Stimulated activated CD4-positive, alpha-beta T cell treated with anti-CD3 and anti-CD28 coated beads, Interleukin-1b, Interleukin-23, amount 100 ng/mL, for 24 hours (primary cell): ENCODE data around the gene DAO.

Experiments
- DNase-seq, 4 experiments: peaks; one replicate each; pipeline ENCODE4 v3.0.0-alpha.2; 2020; ENCODE audit warnings: low read depth in 4 of 4, low spot score in 1 of 4

Gene DAO

DNA sequence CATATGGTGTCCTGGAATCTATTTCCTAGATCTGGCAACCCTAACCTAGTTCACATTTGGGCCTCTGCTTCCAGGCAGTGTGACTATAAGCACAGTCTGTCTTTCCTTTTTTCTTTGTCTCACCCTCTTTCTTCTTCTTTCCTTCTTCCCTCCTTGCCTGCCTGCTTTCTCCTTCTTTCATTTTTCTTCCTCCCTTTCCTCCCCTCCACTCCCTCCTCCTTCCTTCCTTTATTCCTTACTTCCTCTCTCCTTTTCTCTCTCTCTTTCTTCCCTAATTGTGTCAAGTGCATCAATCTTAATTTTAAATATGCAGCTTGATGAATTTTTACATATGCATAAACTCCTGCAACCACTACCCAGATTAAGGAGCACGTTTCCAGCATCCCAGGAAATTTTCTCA, 4.6 kb upstream of the DAO start:
- no peak for DNase-seq

DNA sequence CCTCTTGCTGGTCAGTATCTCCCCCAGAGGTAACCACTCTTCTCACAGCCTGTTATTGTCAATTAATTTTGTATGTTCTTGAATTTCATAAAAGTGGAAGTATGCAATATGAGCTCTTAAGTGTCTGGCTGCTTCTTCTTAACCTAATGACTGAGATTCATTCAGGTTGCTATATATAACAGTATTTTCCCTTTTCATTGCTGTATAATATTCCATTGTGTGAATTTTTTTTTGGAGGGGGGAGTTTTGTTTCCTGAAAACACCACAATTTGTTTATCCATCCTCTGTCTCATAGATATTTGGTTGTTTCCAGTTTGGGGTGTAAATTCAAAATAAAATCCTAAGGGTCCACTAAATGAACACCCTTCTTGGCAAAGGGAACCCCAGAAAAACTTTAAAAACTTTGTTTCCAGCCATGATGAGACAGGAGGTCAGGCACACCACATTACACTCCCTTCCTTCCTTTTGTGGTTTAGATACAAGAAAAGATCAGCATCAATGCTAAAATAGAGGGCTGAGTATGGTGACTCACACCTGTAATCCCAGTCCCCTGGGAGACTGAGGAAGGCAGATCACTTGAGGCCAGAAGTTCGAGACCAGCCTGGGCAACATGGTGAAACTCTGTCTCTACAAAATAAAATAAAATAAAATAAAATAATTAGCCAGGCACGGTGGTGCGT, 4.1 kb upstream of the DAO start:
- DNase-seq = no peak

DNA sequence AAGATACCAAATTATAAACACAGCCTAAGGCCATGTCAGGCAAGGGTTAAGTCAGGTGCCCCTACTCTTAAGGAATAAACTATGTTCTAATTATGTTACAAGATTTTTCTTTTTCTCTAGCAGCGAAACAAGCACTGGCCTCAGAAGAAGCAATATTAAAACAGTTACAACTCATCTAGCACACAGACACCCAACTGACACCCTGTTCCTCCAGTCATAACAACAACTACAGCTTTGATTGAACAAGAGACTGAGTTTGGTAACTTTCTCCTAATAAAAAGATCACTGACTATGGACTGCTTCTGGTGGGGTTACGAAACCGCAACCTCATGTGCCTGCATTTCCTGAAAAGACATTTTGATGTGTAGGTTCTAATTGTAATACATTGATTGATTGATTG, 3.3 kb upstream of the DAO start:
- DNase-seq = no peak

DNA sequence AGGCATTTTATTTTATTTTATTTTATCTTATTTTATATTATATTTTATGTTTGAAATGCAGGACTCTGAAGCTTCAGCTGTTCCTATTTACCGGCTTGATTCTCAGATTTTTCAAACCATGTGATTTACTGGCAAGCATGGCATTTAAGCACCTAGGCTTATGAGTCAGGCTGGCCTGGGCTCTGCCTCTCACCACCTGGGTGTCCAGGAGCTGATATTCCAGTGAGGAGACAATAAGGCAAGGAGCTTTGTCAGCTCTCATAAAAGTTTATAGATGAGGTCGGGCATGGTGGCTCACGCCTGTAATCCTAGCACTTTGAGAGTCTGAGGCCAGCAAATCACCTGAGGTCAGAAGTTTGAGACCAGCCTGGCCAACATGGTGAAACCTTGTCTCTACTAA, 2.1 kb downstream of the DAO start:
- DNase-seq = no peak

DNA sequence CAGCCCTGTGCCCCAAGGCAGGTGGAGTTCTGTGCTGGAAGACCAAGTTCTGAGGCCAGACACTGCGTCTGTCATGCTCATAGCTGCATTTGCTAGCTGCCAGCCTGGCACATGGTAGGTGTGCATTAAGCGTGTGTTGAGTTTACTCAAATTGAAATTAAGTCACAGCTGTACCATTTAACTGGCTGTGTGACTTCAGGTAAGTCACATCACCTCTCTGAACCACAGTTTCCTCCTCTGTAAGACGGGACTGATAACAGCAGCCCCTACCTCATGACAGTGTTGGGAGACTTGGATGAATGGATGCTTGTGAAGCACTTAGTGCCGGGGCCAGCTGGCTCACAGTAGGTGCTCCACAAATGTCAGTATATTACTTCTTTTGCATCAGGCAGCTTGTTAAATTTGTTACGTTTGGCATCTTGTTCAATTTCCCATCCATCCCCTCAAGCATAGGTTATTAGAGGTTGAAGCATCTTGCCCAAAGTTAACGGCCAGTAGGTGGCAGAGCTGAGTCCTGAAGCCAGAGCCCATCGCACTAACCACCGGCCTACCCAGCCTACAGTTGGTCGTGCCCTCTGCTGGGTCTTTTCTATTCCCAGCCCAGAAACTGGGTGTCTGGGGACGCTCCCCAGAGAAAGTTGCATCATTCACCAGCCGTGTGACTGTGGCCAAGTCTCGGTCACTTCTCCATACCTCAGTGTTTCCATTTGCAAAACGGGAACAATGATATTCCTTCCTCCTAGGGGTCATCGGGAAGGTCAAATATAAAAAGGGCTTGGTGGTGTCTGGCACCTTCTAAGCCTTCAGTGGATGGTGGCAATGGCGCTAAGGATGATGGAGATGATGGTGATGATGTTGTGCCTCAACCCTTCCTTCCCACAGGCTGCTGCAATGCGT, 4.5 kb downstream of the DAO start:
- peak; percentile 52 to 57 (median 54) for DNase-seq

DNA sequence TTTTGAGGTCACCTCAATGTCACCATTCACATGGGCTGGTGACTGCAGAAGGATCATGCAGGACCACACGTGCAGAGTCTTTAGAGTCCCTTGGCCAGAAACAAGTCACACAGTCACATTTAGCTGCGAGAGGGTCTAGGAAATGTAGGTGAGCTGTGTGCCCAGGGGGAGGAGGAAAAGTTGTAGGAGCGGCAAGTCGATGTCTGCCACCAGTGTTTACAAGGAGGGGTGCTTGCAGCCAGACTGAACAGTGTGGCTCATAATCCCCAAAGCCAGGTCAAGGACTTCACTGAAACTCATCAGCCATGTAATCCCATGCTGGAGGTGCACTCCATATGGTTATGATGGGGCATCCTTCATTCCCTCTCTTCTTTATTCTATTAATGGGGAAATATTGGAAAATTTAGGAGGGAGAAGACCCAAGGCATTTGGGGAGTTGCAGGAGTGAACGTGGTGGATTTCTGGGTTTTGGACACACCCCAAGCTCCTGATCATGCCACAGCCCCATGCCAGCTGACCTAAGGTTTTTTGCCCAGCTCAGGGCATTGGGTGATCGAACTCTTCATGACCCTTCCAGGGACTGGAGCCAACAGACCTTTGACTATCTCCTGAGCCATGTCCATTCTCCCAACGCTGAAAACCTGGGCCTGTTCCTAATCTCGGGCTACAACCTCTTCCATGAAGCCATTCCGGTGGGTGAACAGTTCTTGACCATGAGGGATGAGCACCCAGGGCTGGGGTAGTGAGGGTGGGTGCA, 7.2 kb downstream of the DAO start:
- no peak for DNase-seq

DNA sequence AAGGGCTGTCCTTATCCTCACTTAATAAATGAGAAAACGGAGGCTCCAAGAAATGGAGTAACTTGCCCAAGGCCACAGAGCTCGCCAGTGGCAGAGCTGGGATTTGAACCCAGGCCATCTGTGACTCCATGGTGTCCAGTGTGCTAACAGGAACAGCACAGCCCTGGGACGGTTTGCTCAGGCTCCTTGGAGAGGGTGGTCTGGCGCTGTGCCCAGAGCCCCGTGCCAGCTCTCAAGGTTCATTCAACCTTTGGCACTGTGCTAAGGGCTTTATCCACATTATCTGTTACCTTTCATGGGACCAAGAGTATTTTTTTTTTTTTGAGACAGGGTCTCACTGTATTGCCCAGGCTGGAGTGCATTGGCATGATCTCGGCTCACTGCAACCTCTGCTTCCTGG, 8.1 kb downstream of the DAO start:
- no peak for DNase-seq

DNA sequence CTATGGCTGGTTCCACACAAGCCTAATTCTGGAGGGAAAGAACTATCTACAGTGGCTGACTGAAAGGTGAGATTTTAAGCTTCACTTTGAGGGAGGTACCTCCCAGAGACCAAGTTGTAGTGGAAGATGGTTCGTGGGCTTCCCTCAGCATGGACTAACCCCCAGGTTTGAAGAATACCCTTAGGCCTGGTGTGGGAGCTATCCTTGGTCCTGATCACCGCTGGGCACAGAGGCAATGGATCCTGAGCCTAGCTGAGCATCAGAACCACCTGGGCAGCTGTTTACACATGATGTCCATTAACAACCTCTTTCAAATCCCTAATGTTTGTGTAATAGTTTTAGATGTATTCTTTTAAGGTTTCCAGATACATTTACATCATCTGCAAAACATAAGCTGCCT, 10.3 kb downstream of the DAO start:
- no peak for DNase-seq

DNA sequence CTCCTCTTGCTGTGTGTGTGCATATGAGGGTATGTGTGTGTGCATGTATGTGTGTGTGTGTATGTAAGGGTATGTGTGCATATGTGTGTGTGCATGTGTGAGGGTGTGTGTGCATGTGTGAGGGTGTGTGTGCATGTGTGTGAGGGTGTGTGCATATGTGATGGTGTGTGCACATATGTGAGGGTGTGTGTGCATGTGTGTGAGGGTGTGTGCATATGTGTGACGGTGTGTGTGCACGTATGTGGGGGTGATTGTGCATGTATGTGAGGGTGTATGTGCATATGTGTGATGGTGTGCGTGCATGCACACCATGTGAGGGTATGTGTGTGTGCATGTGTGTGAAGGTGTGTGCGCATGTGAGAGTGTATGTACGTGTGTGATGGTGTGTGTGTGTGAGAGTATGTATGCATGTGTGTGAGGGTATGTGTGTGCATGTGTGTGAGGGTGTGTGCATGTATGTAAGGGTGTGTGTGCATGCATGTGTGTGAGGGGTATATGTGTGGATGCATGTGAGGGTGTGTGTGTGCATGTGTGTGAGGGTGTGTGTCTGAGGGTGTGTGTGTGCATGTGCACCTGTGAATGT, 15.4 kb downstream of the DAO start:
- no peak for DNase-seq

DNA sequence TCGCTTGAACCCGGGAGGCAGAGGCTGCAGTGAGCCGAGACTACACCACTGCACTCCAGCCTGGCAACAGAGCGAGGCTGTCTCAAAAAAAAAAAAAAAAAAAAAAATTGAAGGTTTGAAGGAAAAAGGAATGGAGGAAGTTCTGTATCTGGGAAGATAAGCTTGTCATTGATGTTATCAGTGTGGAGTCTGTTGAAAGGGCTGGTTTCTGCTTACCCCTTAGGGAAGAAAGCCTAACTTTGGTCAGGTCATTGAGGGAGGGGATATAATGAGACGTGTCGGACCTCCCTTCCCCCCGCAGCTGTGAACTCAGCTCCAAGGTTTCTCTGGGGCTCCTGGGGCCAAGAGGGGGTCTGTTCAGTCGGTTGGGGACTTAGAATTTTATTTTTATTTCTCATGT, 16.4 kb downstream of the DAO start:
- DNase-seq = no peak

DNA sequence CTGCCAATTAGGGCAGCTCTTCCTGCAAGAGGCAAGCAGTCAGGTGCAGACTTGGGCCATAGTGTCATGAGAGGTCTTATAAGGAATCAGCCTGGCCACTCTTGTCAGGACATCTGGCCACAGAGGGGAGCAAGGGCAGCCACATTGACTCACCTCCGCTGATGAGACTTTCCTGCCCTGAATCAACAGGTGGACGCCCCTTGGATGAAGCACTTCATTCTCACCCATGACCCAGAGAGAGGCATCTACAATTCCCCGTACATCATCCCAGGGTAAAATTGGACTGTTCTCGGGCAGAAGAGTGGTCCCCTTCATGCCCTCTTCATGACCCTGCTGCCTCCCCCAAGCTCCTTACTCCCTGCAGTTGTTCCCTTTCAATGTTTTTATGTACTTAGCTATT, 16.9 kb downstream of the DAO start:
- DNase-seq = no peak

DNA sequence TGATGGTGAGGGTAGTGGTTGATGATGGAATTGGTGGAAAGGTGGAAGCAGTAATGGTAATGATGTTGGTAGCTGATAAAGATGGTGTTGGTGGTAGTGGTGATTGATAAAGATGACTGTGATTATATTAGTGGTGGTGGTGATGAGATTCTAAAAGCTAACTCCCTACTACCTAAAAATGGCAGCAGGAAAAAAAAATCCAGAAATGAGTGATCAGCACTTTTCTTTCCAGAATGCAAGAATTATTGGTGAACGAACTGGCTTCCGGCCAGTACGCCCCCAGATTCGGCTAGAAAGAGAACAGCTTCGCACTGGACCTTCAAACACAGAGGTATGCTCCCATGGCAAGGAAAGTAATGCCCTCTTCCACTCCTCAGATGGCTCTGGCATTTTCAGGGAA, 19.3 kb downstream of the DAO start:
- DNase-seq = no peak

DNA sequence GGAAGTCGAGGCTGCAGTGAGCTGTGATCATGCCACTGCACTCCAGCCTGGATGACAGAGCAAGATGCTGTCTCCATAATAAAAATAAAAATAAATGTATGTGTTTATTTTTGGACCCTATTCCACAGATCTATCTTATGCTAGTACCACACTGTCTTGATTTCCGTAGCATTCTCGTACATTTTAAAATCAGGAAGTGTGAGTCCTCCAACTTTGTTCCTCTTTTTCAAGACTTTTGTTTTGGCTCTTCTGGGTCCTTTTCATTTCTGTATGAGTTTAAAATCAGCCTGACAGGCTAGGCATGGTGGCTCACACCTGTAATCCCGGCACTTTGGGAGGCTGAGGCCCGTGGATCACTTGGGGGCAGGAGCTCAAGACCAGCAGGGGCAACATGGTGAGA, 25.8 kb downstream of the DAO start:
- no peak for DNase-seq

DNA sequence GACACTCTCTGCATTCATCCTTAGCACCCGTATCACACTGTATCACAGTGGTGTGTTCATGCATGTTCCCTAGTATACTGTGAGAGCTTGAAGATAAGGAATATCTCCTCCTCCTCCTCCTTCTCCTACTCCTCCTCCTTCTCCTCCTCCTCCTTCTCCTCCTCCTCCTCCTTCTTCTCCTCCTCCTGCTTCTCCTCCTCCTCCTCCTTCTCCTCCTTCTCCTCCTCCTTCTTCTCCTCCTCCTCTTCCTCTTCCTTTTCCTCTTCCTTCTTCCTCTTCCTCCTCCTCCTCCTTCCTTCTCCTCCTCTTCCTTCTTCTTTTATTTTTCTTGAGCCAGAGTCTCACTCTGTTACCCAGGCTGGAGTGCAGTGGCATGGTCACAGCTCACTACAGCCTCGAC, 27.1 kb downstream of the DAO start:
- no peak for DNase-seq

DNA sequence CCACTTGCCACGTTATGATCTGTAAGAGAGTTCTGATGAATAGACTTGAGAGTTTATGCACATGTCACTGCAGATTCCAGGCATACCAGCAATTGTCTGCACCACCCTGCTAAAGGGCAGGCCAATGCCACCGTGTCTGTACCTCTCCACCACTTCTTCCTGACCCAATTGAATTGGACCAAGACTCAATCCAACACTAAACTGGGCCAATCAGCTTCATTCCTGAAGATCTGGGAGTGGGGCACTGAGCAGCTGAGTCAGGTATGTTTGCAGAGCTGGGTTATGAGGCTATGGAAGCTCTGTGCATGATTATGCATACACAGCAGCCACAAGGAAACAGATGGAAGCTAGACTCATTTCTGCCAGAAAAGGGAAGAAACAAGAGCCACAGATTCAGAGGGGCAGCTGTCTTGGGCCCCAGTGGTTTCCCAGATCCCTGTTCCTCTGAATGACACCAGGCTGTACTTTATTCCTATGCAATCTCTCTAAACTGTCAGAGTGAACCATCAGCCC, 28.0 kb downstream of the DAO start:
- no peak for DNase-seq

DNA sequence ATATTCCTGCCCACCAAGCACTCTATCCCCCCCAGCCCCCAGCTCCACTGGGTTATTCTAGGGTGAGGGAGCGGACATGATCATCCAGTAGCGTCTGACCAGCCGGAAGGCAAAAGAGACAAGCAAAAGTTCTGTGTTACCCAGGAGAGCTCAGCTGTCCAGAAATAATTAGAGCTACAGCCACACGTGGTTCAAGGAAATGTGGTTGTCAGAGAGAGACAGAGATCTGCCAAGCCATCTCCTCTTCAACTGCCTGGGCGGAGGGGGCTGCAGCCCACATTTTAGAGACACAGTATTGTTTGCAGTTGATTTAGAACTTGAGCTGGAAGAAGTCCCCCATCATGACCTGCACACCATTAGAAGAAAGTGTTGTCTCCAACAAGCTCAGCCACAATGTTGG, 30.4 kb downstream of the DAO start:
- DNase-seq = no peak

DNA sequence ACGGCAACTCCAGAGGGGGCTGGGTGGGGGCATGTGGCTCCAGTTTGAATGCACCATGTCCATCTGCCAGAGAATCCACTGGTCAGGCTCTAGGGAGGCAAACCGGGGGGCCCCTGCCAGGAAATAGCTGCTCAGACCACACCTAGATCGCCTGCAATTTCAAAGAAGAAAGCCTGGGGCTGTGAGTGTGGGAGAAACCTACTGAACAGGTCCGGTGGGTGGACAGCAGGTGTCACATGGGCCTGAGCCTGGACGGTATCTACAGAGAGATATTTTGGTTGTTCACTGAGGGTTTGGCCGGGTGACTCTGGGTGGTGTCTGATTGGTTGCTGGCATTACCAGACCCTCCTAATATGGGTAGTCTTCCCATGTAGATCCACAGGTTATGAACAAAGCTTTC, 32.0 kb downstream of the DAO start:
- DNase-seq = no peak

DNA sequence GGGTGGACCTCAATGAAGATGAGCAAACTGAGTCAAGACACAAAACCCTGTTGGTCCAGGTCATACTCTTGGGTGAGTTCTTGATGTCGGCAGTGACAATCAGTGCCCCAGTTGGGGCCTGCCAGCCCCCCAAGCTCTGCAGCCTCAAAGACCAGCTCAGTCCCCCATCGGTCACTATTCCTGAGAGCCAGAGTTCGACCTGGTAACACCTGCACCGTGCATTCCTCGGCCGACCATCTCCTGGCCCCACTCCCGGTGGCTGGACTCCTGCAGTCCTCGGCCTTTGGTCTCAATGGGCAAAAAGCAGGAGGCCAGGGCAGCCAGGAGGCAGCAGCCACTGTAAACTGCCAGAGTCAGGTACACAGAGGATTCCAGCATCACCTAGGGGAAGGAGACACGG, 32.5 kb downstream of the DAO start:
- DNase-seq = no peak

DNA sequence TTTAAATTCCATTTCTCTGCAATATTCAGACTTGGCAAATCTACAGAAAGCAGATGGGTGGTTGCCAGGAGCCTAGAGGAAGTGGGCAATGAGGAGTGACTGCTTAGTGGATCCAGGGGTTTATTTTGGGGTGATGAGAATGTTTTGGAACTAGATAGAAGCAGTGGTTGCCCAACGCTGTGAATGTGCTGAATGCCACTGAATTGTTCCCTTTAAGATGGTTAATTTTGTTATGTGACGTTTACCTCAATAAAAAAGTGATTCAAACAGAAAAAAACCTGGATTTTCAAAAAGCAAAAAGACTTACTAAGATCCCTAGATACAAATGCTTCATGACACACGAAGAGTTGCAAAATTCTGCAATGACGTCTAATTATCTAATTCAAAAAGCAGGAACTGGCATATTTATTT, 34.2 kb downstream of the DAO start:
- no peak for DNase-seq

DNA sequence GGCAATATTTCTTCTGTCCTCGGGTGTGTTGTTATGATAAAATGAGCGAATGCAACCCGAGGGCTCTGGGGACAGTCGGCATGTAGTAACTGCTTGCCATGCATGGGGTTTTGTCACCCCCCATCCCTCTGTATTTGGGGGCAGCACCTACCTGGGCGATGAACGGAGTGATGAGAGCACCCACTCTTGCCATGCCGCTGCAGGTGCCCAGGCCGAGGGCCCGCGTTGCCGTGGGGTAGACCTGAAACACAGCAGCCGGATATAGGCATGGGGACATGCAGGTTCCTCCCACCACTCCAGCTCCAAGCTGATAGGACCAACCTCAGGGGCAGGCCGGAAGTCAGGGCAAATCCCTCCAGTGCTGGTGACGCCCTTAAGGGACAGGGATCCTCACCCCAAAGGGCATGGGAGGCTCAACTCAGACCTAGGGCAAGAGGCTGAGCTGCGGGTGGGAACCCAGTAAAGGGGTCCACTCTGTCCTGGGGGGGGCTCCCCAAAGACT, 35.8 kb downstream of the DAO start:
- no peak for DNase-seq

DNA sequence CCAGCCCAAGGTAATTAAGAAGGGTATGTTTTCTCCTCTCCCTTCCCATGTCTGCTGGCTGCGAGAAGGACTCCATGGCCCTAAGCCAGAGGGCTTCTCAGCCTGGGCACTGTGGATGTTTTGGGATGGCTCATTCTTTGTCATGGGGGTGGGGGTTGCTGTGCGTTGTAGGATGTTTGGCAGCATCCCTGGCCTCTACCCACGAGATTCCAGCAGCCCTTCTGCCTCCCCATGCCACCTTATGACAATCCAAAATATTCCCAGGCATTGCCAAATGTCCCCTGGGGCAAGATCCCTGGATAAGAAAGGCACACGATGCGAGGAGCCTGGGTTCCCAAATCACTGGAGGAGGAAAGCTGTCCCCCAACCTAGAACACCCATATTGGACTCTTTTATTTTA, 36.4 kb downstream of the DAO start:
- DNase-seq = no peak
